Measurements from ENCODE around the gene UPP2.

DNA sequence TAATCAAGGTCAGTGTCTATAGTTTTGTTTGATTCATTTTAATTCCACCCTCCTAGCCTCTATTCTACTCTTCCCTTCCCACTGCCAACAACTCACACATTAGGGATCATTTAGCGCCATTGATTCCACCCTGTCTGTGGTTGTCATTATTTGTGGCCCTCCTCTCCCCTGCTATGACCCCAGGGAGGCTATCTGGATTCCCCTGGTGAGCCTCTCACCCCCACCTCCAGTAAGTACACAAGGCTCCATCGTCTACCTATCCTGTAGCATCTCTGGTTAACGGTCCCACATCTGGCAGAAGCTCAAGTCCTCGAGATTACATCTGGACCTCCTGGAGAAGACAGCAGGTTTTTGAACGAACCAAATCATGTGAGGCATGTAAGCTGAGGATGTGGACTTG is 27.4 kb downstream of the UPP2 start:
- TF ChIP-seq, protein P1, sequence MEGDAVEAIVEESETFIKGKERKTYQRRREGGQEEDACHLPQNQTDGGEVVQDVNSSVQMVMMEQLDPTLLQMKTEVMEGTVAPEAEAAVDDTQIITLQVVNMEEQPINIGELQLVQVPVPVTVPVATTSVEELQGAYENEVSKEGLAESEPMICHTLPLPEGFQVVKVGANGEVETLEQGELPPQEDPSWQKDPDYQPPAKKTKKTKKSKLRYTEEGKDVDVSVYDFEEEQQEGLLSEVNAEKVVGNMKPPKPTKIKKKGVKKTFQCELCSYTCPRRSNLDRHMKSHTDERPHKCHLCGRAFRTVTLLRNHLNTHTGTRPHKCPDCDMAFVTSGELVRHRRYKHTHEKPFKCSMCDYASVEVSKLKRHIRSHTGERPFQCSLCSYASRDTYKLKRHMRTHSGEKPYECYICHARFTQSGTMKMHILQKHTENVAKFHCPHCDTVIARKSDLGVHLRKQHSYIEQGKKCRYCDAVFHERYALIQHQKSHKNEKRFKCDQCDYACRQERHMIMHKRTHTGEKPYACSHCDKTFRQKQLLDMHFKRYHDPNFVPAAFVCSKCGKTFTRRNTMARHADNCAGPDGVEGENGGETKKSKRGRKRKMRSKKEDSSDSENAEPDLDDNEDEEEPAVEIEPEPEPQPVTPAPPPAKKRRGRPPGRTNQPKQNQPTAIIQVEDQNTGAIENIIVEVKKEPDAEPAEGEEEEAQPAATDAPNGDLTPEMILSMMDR (conservative IDR thresholded peaks at IDR 0.05): no peak
- TF ChIP-seq EZH2 (IDR thresholded peaks at IDR 0.05; ENCODE audit: low read depth): no peak
